Activated CD8-positive, alpha-beta memory T cell treated with anti-CD3 and anti-CD28 coated beads, Interleukin-2, amount 10 ng/mL, durations not matched to agents 7 days and 5 days (primary cell): ENCODE data around the gene UBE2E2. TPM values are rescaled to one million over a fixed set of nuclear protein-coding genes. Genes with fewer than 3 reads are reported as not detected.

ENCODE experiments used
- ATAC-seq: fragments of 150-1000 bp; cut with Tn5 transposase; one replicate; pipeline ENCODE4 v1.10.0; 2021; ENCODE audit warnings: moderate library complexity
- CTCF ChIA-PET: fragments of 350-600 bp; sonication (Branson Sonifier 250); formaldehyde crosslinking; loops from one replicate; lab custom pipeline; 2021; ENCODE audit warnings: antibody characterized with exemption; lab: Charles Lee
- DNase-seq: peaks from one replicate; pipeline ENCODE4 v3.0.0-alpha.2; 2020
- H3K27ac Mint-ChIP-seq: one replicate; pipeline ENCODE4 v1.8.0; 2021; ENCODE audit warnings: mild to moderate bottlenecking, mixed read lengths
- H3K27me3 Mint-ChIP-seq: one replicate; pipeline ENCODE4 v1.8.0; 2021; ENCODE audit warnings: mixed read lengths
- H3K36me3 Mint-ChIP-seq: one replicate; pipeline ENCODE4 v1.8.0; 2021; ENCODE audit warnings: mild to moderate bottlenecking, mixed read lengths
- H3K4me1 Mint-ChIP-seq: one replicate; pipeline ENCODE4 v1.8.0; 2021; ENCODE audit warnings: mixed read lengths
- H3K4me3 Mint-ChIP-seq: one replicate; pipeline ENCODE4 v1.8.0; 2021; ENCODE audit warnings: mild to moderate bottlenecking, moderate library complexity, mixed read lengths
- H3K9me3 Mint-ChIP-seq: one replicate; pipeline ENCODE4 v1.8.0; 2022; ENCODE audit warnings: low read depth, mixed read lengths
- total RNA-seq, 2 experiments: library from RNA; stranded (reverse); gene quantifications; one replicate each; pipeline ENCODE4 v1.2.3, GENCODE V29; 2021

Gene UBE2E2
- total RNA-seq, 2 experiments from 2014 or later, result 0.77 to 0.82 TPM

DNA sequence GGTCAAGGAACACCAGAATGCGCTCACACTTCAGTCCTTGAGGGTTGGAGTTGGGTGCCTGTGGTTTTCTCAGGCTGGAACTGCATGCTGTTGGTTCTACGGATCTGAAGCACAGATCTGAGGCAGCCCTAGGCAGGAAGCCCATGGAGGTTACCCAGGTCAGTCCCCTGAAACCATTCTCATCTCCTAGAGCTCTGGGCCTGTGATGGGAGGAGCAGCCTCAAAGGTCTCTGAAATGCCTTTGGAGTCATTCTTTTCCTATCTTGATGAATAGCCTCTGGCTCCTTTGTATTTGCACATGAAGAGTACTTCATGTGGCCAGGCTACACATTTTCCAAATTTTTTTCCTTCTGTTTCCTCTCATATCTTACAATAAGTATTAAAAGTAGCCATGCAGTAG lies 423.3 kb downstream of the UBE2E2 start:
- Mint-ChIP-seq H3K4me1 (no peaks in the 10 kb centered on the region), H3K4me3 (no peak overlapping the region), H3K9me3 (no peaks in the 10 kb centered on the region), H3K27me3 (peaks cover 4% of the 10 kb centered on the region), H3K27ac (no peak overlapping the region), H3K36me3 (no peaks in the 10 kb centered on the region)
- no peak for ATAC-seq
- DNase-seq, result no peak
- CTCF ChIA-PET, result no interaction called here

DNA sequence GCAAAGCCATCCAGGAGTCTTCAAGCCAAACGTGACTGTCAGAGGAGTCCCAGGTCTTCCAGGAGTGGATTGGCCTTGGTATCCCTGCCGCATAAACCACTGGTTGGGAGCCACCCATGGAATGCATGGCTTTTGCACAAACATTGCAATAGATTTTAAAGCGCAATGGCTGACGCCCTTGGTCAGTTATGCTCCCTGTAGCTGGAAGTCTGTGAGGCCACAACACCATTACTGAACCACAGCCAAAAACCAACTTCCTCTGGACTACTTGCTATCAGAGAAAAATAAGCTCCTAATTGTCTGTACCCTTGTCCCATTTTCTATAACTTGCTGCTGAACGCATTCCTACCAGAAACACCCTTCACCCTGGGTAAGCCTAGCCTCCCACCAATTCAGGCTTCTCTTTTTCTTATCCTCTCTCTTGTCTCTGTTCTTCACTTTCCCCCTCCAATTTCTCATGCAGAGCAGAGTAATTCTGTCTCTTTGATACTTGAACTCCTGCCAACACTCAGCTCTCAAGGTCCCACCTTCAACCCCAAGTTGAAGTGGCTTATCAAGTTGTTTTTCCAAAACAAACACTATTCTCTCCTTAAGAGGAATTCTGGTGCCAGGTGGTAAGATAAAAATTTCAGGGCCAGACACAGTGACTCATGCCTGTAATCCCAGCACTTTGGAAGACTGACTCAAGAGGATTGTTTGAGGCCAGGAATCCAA lies 426.2 kb downstream of the UBE2E2 start:
- Mint-ChIP-seq H3K27me3 (peaks cover 7% of the 10 kb centered on the region), H3K36me3 (no peaks in the 10 kb centered on the region), H3K4me3 (no peak overlapping the region), H3K27ac (no peak overlapping the region), H3K9me3 (no peaks in the 10 kb centered on the region), H3K4me1 (no peaks in the 10 kb centered on the region)
- ATAC-seq, result no peak
- CTCF ChIA-PET, result no interaction called here
- no peak for DNase-seq

DNA sequence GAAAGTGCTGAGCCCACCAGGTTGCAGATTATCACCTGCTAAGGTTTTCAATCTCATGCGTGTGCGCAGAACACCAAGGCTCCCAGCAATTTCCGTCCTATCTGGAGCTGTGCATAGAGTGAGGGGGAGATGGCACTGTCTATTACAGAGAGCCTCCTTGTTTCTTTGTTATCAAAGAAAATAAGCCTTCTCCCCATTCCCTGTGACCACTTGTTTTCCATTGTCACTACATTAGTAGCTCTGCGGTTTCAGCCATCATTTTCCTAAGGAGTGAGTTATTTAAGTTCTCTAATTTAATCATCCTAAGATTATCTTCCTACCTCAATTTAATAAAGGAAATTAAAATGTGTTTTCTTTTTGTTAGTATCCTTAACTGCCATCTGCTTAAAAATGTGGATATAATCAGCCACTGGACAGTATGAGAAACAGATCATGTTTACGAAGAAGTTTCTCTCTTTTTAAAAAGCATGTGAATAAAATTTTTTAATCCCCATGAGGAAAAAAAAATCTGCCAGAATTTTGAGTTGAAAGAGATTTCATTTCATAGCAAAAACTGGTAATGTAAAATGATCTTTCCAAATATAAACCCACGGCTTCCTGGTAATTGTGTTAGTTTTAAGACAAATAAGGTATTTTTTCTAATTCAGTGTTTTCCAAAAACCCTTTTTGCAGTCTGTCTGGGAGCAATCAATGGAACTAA lies 430.3 kb downstream of the UBE2E2 start:
- DNase-seq (no peak), ATAC-seq (no peak)
- peaks cover 7% of the 10 kb centered on the region for H3K27me3 Mint-ChIP-seq
- no peaks in the 10 kb centered on the region for H3K9me3 Mint-ChIP-seq
- H3K4me1 Mint-ChIP-seq, result no peaks in the 10 kb centered on the region
- H3K36me3 Mint-ChIP-seq, result no peaks in the 10 kb centered on the region
- H3K27ac Mint-ChIP-seq, result no peak overlapping the region
- H3K4me3 Mint-ChIP-seq, result no peak overlapping the region
- CTCF ChIA-PET, result no interaction called here

DNA sequence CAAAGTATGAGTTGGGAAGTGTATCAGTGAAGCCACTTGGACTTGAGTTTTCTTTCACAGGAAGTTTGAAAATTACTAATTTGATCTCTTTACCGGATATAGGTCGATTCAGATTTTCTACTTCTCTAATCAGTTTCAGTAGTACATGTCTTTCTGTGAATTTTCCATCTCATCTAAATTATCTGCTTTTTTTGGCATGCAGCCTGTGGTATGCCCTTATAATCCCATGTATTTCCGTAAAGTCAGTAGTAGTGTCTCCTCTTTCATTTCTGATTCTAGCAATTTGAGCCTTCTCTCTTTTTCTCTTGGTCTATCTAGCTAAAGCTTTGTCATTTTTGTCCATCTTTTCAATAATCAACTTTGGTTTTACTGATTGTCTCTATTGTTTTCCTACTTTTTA lies 434.2 kb downstream of the UBE2E2 start:
- Mint-ChIP-seq H3K36me3 (no peaks in the 10 kb centered on the region), H3K9me3 (no peaks in the 10 kb centered on the region), H3K27me3 (peaks cover 3% of the 10 kb centered on the region), H3K27ac (no peak overlapping the region), H3K4me3 (no peak overlapping the region), H3K4me1 (no peaks in the 10 kb centered on the region)
- DNase-seq (no peak), ATAC-seq (no peak)
- CTCF ChIA-PET, result no interaction called here

DNA sequence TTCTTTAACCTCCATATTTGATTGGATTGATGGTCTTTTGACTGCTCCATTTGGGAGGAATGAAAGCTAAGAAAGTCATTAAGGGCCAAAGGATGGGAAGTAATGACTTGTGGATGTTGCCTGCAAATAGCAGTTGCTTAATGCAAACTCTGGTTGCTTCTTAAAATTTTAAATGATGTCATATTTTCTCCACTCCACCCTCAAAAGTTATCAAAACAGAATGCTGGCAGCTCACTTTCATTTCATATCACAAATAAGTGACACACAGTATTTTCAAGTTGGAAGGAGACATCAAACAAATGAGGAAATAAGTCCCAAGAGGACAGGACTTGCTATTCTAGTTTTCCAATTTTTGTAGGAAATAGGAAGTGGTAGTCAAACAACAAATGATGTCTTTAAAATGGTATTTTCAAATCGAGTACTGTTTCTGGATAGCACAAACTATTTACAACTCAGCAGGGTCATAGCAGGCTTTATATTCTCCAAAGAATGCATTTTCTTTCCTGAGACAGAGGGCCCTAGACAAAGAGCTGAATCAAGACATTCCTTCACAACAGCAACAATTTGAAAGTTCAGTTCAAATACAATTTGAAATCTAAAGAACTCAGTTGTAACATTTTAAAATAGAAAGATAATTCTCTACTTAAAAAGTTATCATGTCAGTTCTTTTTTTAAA lies 437.5 kb downstream of the UBE2E2 start:
- ATAC-seq, result no peak

More for the DNA sequence above, 437.5 kb downstream of the UBE2E2 start:
- H3K9me3 Mint-ChIP-seq, result peaks cover 2% of the 10 kb centered on the region
- DNase-seq, result no peak
- H3K4me1 Mint-ChIP-seq, result no peaks in the 10 kb centered on the region
- no peak overlapping the region for H3K27ac Mint-ChIP-seq
- CTCF ChIA-PET, result no interaction called here
- peaks cover 3% of the 10 kb centered on the region for H3K27me3 Mint-ChIP-seq
- no peak overlapping the region for H3K4me3 Mint-ChIP-seq
- no peaks in the 10 kb centered on the region for H3K36me3 Mint-ChIP-seq
